Measurements from ENCODE around the gene FGFR3.

Gene FGFR3

DNA sequence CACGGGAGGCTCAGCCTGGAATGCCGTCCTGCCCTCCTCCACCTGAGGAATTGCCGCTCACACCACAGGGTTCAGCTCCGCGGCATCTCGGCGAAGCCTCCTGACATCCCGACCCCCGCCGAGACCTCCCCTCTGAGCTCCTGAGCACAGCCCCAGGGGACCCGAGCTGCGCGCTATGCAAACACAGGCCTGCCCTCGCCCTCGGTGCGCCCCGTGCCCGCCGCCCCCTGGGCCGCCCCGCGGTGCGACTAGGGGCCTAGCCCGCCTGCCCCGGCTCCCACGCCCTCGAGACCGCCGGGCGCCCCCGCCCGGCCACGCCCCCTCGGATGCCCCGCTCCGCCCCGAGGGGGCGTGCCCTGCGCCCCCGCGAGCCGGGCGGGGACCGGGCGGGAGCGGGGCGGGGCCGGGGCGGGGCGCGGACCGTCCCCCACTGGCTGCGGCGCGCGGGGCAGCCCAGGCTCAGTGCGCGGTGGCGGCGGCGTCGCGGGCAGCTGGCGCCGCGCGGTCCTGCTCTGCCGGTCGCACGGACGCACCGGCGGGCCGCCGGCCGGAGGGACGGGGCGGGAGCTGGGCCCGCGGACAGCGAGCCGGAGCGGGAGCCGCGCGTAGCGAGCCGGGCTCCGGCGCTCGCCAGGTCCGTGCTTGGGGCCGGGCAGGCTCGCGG lies at the start of gene FGFR3:
Gene FGFR3, plus strand, starts transcription at position 462 of the 664 bp plus-strand sequence. CDS start 642 bp downstream, outside the sequence.
- peak; percentile 98 for DNase-seq (ENCODE audit: low spot score)

DNA sequence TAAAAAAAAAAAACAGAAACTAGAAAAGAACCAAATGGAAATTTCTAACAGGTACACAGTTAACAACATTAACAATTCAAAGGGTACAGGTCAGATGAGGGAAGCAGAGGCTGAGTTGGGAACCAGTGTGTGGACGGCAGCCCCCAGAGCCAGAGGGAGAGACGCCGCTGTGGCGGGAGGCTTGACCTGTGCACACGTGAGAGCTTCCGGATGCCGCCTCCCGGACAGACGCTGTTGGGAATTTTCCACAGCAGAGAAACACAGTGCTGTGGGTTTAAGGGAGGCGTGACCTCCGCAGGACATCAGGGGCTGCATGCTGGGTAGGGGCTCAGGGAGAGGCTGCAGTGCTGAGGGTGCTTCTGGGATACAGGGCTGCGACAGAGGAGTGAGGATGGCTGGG lies 49.5 kb upstream of the FGFR3 start:
- DNase-seq (ENCODE audit: low spot score): no peak

GRCh38 chr4:1743975-1744374 lies 49.1 kb upstream of the FGFR3 start:
- no peak for DNase-seq (ENCODE audit: low spot score)

- DNase-seq (ENCODE audit: low spot score): no peak
These were observed 48.5 kb upstream of the FGFR3 start for GRCh38 chr4:1744552-1744951.

GRCh38 chr4:1745165-1745564 lies 47.9 kb upstream of the FGFR3 start:
- no peak for DNase-seq (ENCODE audit: low spot score)

- DNase-seq (ENCODE audit: low spot score): no peak
These were observed 47.4 kb upstream of the FGFR3 start for GRCh38 chr4:1745697-1746096.

GRCh38 chr4:1746265-1746691 lies 46.8 kb upstream of the FGFR3 start:
- peak; percentile 92 for DNase-seq (ENCODE audit: low spot score)

GRCh38 chr4:1746919-1747602 lies 46.0 kb upstream of the FGFR3 start:
- no peak for DNase-seq (ENCODE audit: low spot score)

DNA sequence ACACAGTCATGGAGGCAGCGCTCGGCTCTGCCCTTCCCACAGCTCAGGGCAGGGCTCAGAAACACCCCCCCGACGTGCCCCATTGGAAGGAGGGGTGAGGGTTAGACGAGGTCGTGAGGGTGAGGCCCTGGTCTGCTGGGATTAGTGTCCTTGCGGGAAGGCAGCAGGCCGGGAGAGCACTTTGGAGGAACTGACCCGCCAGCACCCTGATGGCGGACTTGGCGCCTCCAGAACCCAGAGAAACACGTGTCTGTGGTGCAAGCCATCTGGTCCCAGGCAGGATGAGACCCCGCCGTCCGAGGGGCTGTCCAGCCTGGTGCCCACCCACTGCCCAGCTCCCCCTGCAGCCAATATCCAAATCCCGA lies 45.5 kb upstream of the FGFR3 start:
- DNase-seq (ENCODE audit: low spot score): no peak

DNA sequence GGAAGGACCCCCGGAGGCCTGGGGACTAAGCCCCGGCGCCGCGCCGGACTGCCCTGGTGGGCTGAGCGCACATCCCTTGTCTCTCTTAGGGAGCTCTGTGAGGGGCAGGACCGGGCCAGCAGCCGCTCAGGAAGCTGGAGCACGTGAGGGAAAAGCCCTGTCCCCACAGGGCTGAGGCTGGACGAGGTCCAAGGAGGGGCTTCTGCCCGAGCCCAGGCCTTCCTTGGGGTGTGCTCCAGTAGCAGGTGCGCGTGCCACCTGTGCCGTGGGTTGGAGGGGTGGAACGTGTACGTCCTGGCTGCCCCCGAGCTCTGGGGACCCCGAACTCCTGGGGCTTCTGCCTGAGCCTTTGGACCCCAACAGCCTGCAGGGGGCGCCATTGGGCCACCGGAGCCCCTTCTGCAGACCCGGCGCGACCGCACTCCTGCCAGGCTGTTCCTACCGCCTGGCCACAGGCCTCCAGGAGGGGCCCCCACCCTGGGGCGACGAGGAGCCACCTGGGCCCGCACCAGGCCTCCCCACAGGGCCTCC lies 44.6 kb upstream of the FGFR3 start:
- DNase-seq (ENCODE audit: low spot score): peak; percentile 97

- DNase-seq (ENCODE audit: low spot score): no peak
These were observed 43.7 kb upstream of the FGFR3 start for GRCh38 chr4:1749370-1749769.

GRCh38 chr4:1749826-1750225 lies 43.3 kb upstream of the FGFR3 start:
- DNase-seq (ENCODE audit: low spot score): no peak

DNA sequence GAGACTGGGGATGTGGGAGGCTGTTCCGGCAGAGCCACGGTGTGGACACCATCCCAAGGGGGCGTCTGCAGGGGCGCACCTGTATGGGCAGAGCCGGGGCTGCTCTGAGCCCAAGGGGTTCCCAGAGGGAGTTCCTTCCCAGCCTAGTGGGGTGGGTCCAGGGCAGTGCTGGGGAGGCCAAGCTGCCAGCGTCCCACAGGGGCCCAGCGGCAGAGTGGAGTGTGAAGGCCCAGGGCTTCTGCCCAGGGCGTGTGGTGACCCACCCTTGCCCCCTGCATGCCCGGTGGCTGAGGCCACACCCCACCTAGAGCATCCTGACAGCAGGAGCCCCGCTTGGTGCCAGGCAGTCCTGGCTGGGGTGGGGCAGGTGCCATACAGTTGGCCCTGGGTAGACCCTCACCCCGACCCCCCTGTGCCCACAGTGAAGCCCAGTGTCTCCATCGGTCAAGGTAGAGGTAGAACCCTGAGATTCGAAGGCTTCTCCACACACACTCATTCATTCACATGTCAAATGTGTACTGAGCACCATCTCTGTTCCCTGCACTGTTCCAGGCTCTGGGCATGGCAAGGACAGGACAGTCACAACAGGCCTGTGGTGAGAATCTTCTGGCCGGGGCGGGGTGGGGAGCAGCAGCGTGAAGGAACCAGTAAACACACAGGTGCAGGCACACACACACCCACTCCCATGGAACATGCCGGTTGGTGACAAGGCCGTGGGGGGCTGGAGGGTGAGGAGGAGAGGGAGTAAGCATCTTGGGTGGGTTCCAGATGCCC lies 42.5 kb upstream of the FGFR3 start:
- DNase-seq (ENCODE audit: low spot score): no peak

DNA sequence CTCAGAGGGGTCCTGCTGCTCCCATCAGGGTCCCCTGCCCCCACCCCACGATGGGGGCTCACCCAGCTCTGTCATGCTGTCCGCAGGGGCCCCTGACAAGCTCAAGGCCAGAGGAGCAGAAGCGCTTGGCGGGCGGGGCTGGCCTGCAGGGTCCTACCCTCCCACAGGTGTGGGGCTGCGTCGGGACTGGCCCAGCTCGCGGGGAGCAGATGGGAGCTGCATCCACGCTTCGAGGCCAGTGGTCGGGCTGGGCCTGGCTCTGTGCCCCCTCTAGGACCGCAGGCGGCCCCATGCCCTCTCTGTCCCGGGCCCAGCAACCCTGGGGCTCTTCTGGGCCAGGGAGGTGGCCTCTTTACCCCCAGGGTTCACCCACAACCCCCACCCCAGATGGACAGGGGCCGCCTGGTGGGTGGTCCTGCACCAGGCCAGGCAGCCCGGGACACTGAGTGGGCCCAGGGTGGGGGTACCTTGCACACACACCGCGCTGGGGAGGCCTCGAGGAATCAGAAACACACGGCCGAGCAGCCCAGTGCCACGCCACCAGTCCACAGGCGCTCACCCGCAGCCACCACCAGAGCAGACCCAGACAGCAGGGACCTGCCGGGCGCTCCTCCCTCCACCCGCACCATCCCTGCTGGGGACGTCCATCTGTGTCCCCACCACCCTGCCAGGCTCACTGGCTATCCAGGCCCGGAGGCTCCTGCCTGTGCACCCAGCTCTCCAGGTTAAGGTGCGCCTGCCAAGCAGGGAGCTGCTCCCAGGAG lies 41.8 kb upstream of the FGFR3 start:
- DNase-seq (ENCODE audit: low spot score): no peak

- DNase-seq (ENCODE audit: low spot score): no peak
These were observed 41.2 kb upstream of the FGFR3 start for GRCh38 chr4:1751919-1752283.

DNA sequence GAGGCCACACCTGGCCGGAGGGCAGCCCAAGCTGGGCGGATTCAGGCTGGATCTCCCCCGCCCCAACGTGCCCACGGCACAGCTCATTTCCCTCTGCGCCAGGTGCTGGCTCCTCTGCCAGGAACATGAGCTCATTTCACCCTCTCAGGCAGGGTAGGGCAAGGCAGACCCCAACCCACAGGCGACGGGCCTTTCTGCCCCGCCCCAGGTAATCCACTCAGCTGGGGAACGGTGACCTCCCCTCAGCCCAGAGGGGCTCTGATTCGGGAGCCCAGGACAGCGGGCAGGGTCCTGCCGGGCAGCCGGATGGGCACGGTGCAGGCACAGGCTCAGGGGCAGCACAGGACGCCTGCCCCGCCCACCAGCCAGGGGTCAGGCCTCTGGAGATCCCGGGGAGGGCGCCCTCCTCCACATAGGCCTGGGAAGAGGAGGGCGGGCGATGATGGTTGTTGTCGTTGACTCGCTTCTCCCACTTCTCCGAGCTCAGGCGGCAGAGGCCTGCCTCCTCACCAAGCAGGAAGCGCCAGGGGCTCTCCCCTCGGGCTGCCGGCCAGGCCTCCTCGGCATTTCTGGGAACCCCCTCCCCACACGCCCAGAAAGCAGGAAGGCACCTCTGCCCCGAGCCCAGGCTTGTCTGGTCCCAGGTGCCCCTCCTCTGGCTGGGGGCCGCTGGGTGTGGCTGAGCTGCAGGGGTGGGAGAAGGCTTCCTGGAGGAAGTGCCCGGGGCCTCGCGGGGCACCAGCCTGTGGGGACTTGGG lies 40.6 kb upstream of the FGFR3 start:
- no peak for DNase-seq (ENCODE audit: low spot score)

- no peak for DNase-seq (ENCODE audit: low spot score)
These were observed 39.8 kb upstream of the FGFR3 start for GRCh38 chr4:1753294-1753696.

DNA sequence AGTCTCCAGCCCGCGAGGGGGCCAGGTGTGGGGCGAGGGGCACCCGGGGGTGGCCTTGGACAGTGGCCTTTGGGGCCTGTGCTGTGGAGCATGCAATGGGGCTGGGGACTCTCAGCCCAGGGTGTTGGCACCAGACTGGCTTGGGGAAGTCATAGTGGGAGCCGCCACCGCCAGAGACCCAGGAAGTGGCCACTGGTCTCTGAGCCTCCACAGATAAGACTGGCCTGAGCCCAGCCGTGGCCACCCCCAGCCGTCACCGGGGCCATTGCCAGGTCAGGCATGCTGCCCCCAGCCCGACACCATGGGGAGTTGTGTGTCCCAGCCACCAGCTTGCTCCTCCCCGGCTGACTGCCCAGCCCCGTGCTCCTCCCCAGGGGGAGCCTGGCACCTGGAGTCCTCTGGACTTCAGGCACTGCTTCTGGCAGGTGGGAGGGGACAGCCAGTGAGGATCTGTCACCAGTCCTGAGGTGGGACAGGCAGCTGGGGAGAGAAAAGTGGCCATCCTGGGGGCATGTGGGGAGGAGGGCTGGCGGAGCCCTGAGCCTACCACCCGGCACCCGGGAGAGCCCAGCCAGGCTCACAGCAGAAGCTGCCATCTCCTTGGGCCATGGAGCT lies 39.3 kb upstream of the FGFR3 start:
- no peak for DNase-seq (ENCODE audit: low spot score)

GRCh38 chr4:1754336-1754735 lies 38.8 kb upstream of the FGFR3 start:
- no peak for DNase-seq (ENCODE audit: low spot score)

DNA sequence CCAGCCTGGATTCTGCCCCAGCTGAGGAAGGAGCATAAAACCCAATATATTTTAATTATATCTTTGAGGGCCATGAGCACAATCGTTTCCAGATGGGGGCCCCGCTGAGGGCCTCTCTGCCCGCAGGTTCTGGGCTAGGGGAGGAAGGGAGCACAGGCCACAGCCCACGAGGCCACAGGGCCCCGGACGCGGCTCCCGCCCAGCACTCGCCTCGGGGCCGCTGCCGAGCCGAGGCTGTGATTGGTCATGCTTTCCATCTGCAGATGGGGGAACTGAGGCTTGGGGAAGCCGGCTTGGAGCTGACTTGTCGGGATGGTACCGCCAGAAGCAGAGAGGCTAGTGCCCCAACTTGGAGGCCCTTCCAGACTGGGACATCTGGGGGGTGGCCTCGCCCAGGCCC lies 37.8 kb upstream of the FGFR3 start:
- DNase-seq (ENCODE audit: low spot score): no peak

DNA sequence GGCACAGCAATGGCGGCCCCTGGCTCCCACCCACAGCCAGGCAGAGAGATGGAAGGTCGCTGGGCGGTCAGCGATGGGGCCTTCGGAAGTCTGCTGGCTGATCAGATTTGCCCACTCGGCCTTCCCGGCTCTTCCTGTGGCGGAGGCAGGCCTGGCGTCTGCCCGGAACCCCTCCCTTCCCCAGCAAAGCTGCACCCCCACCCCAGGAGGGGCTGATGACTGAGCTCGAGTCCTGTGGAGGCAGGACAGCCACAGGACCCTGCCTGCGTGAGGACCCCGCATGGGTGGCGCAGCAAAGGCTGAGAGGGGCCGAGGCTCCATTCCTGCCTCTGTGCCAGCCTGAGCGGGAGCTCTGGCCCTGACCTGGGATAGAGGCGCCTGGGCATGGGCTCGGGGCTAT lies 37.0 kb upstream of the FGFR3 start:
- no peak for DNase-seq (ENCODE audit: low spot score)
